Liver (tissue), 9 donors: ENCODE results near the gene GYG2. TPM values are rescaled to one million over a fixed set of nuclear protein-coding genes. Genes with fewer than 3 reads are reported as not detected.

Experiments
- DNase-seq: peaks from one replicate; pipeline ENCODE4 v3.0.0-alpha.2; 2017; ENCODE audit warnings: low spot score
- H3K27ac ChIP-seq, 2 donors: one replicate each; pipeline ENCODE4 v1.7.0; 2013; ENCODE audit warnings: inconsistent platforms in 2 of 2, low read length in 2 of 2, control low read depth in 1 of 2, low read depth in 1 of 2, mild to moderate bottlenecking in 1 of 2
- H3K27me3 ChIP-seq, 4 donors: one replicate each; pipeline versions ENCODE4 v1.6.1 to v1.7.0; 2013; ENCODE audit warnings: low read length in 3 of 4, inconsistent platforms in 1 of 4, mild to moderate bottlenecking in 1 of 4, moderate library complexity in 1 of 4; ENCODE audit not compliant: control insufficient read depth in 4 of 4, insufficient read depth in 4 of 4
- H3K36me3 ChIP-seq, 4 donors: one replicate each; pipeline versions ENCODE4 v1.6.1 to v1.7.0; 2013; ENCODE audit warnings: low read length in 3 of 4, mild to moderate bottlenecking in 3 of 4, low read depth in 1 of 4, moderate library complexity in 1 of 4; ENCODE audit not compliant: control insufficient read depth in 4 of 4, insufficient read depth in 3 of 4
- H3K4me1 ChIP-seq, 4 donors: one replicate each; pipeline versions ENCODE4 v1.6.1 to v1.7.0; 2013; ENCODE audit warnings: low read length in 3 of 4, mild to moderate bottlenecking in 3 of 4, moderate library complexity in 1 of 4; ENCODE audit not compliant: control insufficient read depth in 4 of 4, insufficient read depth in 4 of 4
- H3K4me3 ChIP-seq, 3 donors: one replicate each; pipeline versions ENCODE4 v1.6.1 to v1.7.0; 2013; ENCODE audit warnings: low read length in 3 of 3, control low read depth in 1 of 3, low read depth in 1 of 3, mild to moderate bottlenecking in 1 of 3
- H3K9ac ChIP-seq, 2 donors: one replicate each; pipeline ENCODE4 v1.7.0; 2013; ENCODE audit warnings: low read length in 2 of 2, mild to moderate bottlenecking in 2 of 2, moderate library complexity in 2 of 2, control low read depth in 1 of 2, low read depth in 1 of 2
- H3K9me3 ChIP-seq, 4 donors: one replicate each; pipeline versions ENCODE4 v1.6.1 to v1.7.0; 2013; ENCODE audit warnings: low read length in 3 of 4; ENCODE audit not compliant: control insufficient read depth in 4 of 4
- FOXA2 ChIP-seq: IDR thresholded peaks from 2 replicates; pipeline ENCODE4 v1.6.1; 2016; ENCODE audit warnings: antibody characterized with exemption
- GABPA ChIP-seq, 2 donors: IDR thresholded peaks in 1 of 2; conservative IDR thresholded peaks in 1 of 2; 2 replicates each; pipeline ENCODE4 v1.6.1; 2016; ENCODE audit warnings: antibody characterized with exemption in 2 of 2, mild to moderate bottlenecking in 1 of 2, moderate library complexity in 1 of 2
- JUND ChIP-seq, 2 donors: IDR thresholded peaks; 2 replicates each; pipeline ENCODE4 v1.6.1; 2016; ENCODE audit warnings: antibody characterized with exemption in 2 of 2
- MAX ChIP-seq: IDR thresholded peaks from 2 replicates; pipeline ENCODE4 v1.6.1; 2016; ENCODE audit warnings: antibody characterized with exemption
- REST ChIP-seq: IDR thresholded peaks from 2 replicates; pipeline ENCODE4 v1.6.1; 2016; ENCODE audit warnings: antibody characterized with exemption, mild to moderate bottlenecking
- SP1 ChIP-seq: IDR thresholded peaks from 2 replicates; pipeline ENCODE4 v1.6.1; 2018; ENCODE audit warnings: antibody characterized with exemption, mild to moderate bottlenecking
- WGBS: extraction: QIAGEN DNeasy Blood & Tissue Kit; methylation state at CpG from one replicate; pipeline ENCODE4 v1.1.7; 2013; 5-methylcytosine and 5-hydroxymethylcytosine counted together
- polyA plus RNA-seq, 2 donors: library from polyadenylated mRNA; stranded (reverse) in 1 of 2; unstranded in 1 of 2; fragments of 200-250 nt in 1 of 2; fragments of >200 nt in 1 of 2; fragmentation: Nextera tagmentation in 1 of 2; extraction: Ambion mirVana in 1 of 2; gene quantifications; one replicate each; pipeline versions ENCODE4 v1.2.1 to v1.2.3, GENCODE V29; 2013 to 2015
- total RNA-seq, 2 donors: library from RNA; depleted of rRNA; stranded (reverse); fragments of >200 nt; gene quantifications; one replicate each; pipeline ENCODE4 v1.2.3, GENCODE V29; 2014
- TF ChIP-seq, protein P1 (sequence below): fragments of 150-350 bp; IDR thresholded peaks from 2 replicates; pipeline ENCODE4 v1.5.1; 2017; ENCODE audit warnings: improper control_type of control experiment, low read depth, low read length; ENCODE audit not compliant: missing input control
- donor health status: healthy.
- donor health status: healthy.
- donor health status: healthy.
- donor health status: healthy.
- donor health status: healthy.

Gene GYG2
- total and polyA plus RNA-seq, 4 donors = 11.3 to 32.6 (median 14.3) TPM

GRCh38 chrX:2857566-2857965 is 28.8 kb downstream of the GYG2 start:
- WGBS = 92% methylated on average over 3 of the region's 3 CpGs
- no peak for DNase-seq

DNA sequence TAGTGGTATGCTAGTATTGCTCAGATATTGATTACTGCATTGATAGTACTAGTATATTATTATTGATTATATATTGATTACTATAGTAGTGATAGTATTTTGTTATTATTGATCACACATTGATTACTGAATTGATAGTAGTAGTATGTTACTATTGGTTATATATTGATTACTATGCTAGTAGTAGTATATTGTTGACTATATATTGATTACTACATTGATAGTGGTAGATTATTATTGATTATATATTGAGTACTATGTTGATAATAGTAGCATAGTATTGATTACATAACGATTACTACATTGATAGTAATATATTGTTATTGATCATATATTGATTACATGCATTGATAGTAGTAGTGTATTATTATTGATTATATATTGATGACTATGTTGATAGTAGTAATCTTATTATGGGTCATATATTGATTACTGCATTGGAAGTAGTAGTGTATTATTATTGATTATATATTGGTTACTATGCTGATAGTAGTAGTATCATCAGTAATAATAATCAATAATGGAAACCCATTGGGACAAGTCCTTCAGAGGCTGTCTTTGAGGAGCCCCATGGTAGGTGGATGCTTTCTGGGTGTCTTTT is 30.6 kb downstream of the GYG2 start:
- no peaks in the 10 kb centered on the region for H3K27me3 ChIP-seq
- no peak for DNase-seq
- peaks cover 0 to 68% (median 27%) of the 10 kb centered on the region in 4 donors for H3K36me3 ChIP-seq
- WGBS = 84% methylated on average over 1 of the region's 1 CpG
- TF ChIP-seq JUND (IDR thresholded peaks at IDR 0.05) = no peak
- TF ChIP-seq REST = no peak
- TF ChIP-seq MAX = no peak
- no peak overlapping the region for H3K9ac ChIP-seq
- H3K4me1 ChIP-seq = no peaks in the 10 kb centered on the region
- no peak overlapping the region for H3K4me3 ChIP-seq
- H3K9me3 ChIP-seq = no peaks in the 10 kb centered on the region
- no peak overlapping the region for H3K27ac ChIP-seq

More at GRCh38 chrX:2857566-2857965, 28.8 kb downstream of the GYG2 start:
- Histone ChIP-seq H3K27ac (no peak overlapping the region), H3K9me3 (no peaks in the 10 kb centered on the region), H3K9ac (no peak overlapping the region), H3K27me3 (no peaks in the 10 kb centered on the region), H3K36me3 (peaks cover 0 to 63% (median 33%) of the 10 kb centered on the region in 4 donors), H3K4me3 (no peak overlapping the region), H3K4me1 (no peaks in the 10 kb centered on the region)
- no peak for TF ChIP-seq SP1

GRCh38 chrX:2862404-2862803 is 33.7 kb downstream of the GYG2 start:
- no peak for TF ChIP-seq GABPA (IDR thresholded peaks at IDR 0.05 in 1 of 2, conservative IDR thresholded peaks at IDR 0.05 in 1 of 2)
- no peak for TF ChIP-seq FOXA2
- TF ChIP-seq, protein P1, sequence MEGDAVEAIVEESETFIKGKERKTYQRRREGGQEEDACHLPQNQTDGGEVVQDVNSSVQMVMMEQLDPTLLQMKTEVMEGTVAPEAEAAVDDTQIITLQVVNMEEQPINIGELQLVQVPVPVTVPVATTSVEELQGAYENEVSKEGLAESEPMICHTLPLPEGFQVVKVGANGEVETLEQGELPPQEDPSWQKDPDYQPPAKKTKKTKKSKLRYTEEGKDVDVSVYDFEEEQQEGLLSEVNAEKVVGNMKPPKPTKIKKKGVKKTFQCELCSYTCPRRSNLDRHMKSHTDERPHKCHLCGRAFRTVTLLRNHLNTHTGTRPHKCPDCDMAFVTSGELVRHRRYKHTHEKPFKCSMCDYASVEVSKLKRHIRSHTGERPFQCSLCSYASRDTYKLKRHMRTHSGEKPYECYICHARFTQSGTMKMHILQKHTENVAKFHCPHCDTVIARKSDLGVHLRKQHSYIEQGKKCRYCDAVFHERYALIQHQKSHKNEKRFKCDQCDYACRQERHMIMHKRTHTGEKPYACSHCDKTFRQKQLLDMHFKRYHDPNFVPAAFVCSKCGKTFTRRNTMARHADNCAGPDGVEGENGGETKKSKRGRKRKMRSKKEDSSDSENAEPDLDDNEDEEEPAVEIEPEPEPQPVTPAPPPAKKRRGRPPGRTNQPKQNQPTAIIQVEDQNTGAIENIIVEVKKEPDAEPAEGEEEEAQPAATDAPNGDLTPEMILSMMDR = no peak
- no peak for TF ChIP-seq MAX
- Histone ChIP-seq H3K27ac (no peak overlapping the region), H3K4me1 (no peaks in the 10 kb centered on the region), H3K9ac (no peak overlapping the region), H3K36me3 (peaks cover 0 to 63% (median 23%) of the 10 kb centered on the region in 4 donors), H3K4me3 (no peak overlapping the region), H3K9me3 (no peaks in the 10 kb centered on the region), H3K27me3 (no peaks in the 10 kb centered on the region)
- 59% methylated on average over 9 of the region's 9 CpGs for WGBS
- no peak for DNase-seq
